GM23338 (cell line): ENCODE data around the gene PARP8. TPM values are rescaled to one million over a fixed set of nuclear protein-coding genes. Genes with fewer than 3 reads are reported as not detected.

Experiments used
- ATAC-seq: fragments of 200-7000 bp; cut with Tn5 transposase; 3 replicates; pipeline ENCODE4 v1.9.1; 2020
- DNase-seq: peaks from one replicate; pipeline ENCODE4 v3.0.0-alpha.2; 2015; ENCODE audit warnings: low spot score
- H2AFZ ChIP-seq: fragments of 200-600 bp; sonication (generic); 2 replicates; pipeline ENCODE4 v1.8.0; 2016; ENCODE audit warnings: antibody characterized with exemption, mild to moderate bottlenecking, moderate library complexity
- H3F3A ChIP-seq: fragments of 200-600 bp; sonication (generic); replicated peaks from 2 replicates; pipeline ENCODE4 v1.8.0; 2017; ENCODE audit warnings: antibody characterized with exemption, mixed run types, low read depth
- H3K27ac ChIP-seq: fragments of 200-600 bp; sonication (generic); 2 replicates; pipeline ENCODE4 v1.6.1; 2016; ENCODE audit warnings: low read depth
- H3K27me3 ChIP-seq: fragments of 200-600 bp; sonication (generic); 2 replicates; pipeline ENCODE4 v1.8.0; 2016; ENCODE audit warnings: mild to moderate bottlenecking, mixed run types, moderate library complexity; ENCODE audit not compliant: insufficient read depth
- H3K36me3 ChIP-seq: fragments of 200-600 bp; sonication (generic); 2 replicates; pipeline ENCODE4 v1.8.0; 2016; ENCODE audit warnings: mild to moderate bottlenecking; ENCODE audit not compliant: insufficient read depth
- H3K4me1 ChIP-seq: fragments of 200-600 bp; sonication (generic); 2 replicates; pipeline ENCODE4 v1.8.0; 2016; ENCODE audit warnings: mild to moderate bottlenecking, moderate library complexity; ENCODE audit not compliant: insufficient read depth
- H3K4me2 ChIP-seq: fragments of 200-600 bp; sonication (generic); 2 replicates; pipeline ENCODE4 v1.7.1; 2017; ENCODE audit warnings: mixed run types
- H3K4me3 ChIP-seq: fragments of 200-600 bp; sonication (generic); 2 replicates; pipeline ENCODE4 v1.6.1; 2016; ENCODE audit warnings: mixed run types
- H3K79me2 ChIP-seq: fragments of 200-600 bp; sonication (generic); replicated peaks from 2 replicates; pipeline ENCODE4 v1.8.0; 2017; ENCODE audit warnings: mild to moderate bottlenecking; ENCODE audit not compliant: insufficient read depth
- H3K9me2 ChIP-seq: fragments of 200-600 bp; sonication (generic); 2 replicates; pipeline ENCODE4 v1.8.0; 2017; ENCODE audit not compliant: insufficient read depth
- H4K20me1 ChIP-seq: fragments of 200-600 bp; sonication (generic); replicated peaks from 2 replicates; pipeline ENCODE4 v1.8.0; 2017; ENCODE audit warnings: mild to moderate bottlenecking; ENCODE audit not compliant: insufficient read depth
- H3K27ac Mint-ChIP-seq: 2 replicates; pipeline ENCODE4 v1.8.0; 2020; ENCODE audit warnings: inconsistent platforms, mild to moderate bottlenecking, moderate library complexity, mixed read lengths
- H3K27me3 Mint-ChIP-seq: 3 replicates; pipeline ENCODE4 v1.8.0; 2022; ENCODE audit warnings: low read depth, mild to moderate bottlenecking, moderate library complexity, mixed read lengths, inconsistent platforms; ENCODE audit not compliant: insufficient read depth, poor library complexity
- H3K36me3 Mint-ChIP-seq: 3 replicates; pipeline ENCODE4 v1.8.0; 2021; ENCODE audit warnings: low read depth, mild to moderate bottlenecking, inconsistent platforms, moderate library complexity, mixed read lengths
- H3K4me1 Mint-ChIP-seq: 3 replicates; pipeline ENCODE4 v1.8.0; 2020; ENCODE audit warnings: mild to moderate bottlenecking, inconsistent platforms, mixed read lengths
- H3K4me3 Mint-ChIP-seq: 3 replicates; pipeline ENCODE4 v1.8.0; 2021; ENCODE audit warnings: moderate library complexity, mild to moderate bottlenecking, inconsistent platforms, mixed read lengths
- H3K9me3 Mint-ChIP-seq: 3 replicates; pipeline ENCODE4 v1.8.0; 2020; ENCODE audit warnings: moderate library complexity, mild to moderate bottlenecking, inconsistent platforms, mixed read lengths
- CREB1 ChIP-seq: fragments of 250-450 bp; sonication (Bioruptor Pico); IDR thresholded peaks from 2 replicates; pipeline ENCODE4 v1.5.0; 2020; ENCODE audit warnings: low read depth, mild to moderate bottlenecking, moderate library complexity
- CTCF ChIP-seq, 2 experiments: fragments of 200-600 bp in 1 of 2; sonication (generic) in 1 of 2; conservative IDR thresholded peaks; 2 replicates each; pipeline versions ENCODE4 v1.5.1 to v1.6.1; 2016 to 2017; ENCODE audit warnings: antibody characterized with exemption in 2 of 2, low read depth in 2 of 2, mild to moderate bottlenecking in 2 of 2, moderate library complexity in 1 of 2
- ETS1 ChIP-seq: IDR thresholded peaks from 2 replicates; pipeline ENCODE4 v1.6.1; 2016; ENCODE audit warnings: antibody characterized with exemption
- EZH2 ChIP-seq: fragments of 200-600 bp; sonication (generic); IDR thresholded peaks from one replicate; pipeline ENCODE4 v1.8.0; 2017; ENCODE audit warnings: antibody characterized with exemption, mild to moderate bottlenecking, low read depth; ENCODE audit not compliant: unreplicated experiment
- EZH2phosphoT487 ChIP-seq: fragments of 200-600 bp; sonication (generic); IDR thresholded peaks from one replicate; pipeline ENCODE4 v1.8.1; 2018; ENCODE audit warnings: antibody characterized with exemption; ENCODE audit not compliant: unreplicated experiment
- JUNB ChIP-seq: IDR thresholded peaks from one replicate; pipeline ENCODE4 v1.6.1; 2016; ENCODE audit warnings: antibody characterized with exemption; ENCODE audit not compliant: unreplicated experiment
- POLR2AphosphoS5 ChIP-seq: IDR thresholded peaks from 2 replicates; pipeline ENCODE4 v1.6.1; 2016; ENCODE audit warnings: antibody characterized with exemption, low read depth
- REST ChIP-seq: IDR thresholded peaks from one replicate; pipeline ENCODE4 v1.6.1; 2018; ENCODE audit warnings: antibody characterized with exemption; ENCODE audit not compliant: unreplicated experiment
- ZNF114 ChIP-seq: fragments of 250-450 bp; sonication (Bioruptor Pico); IDR thresholded peaks from 2 replicates; pipeline ENCODE4 v1.5.0; 2020; ENCODE audit warnings: mild to moderate bottlenecking, moderate library complexity
- ZNF331 ChIP-seq: fragments of 250-450 bp; sonication (Bioruptor Pico); IDR thresholded peaks from 2 replicates; pipeline ENCODE4 v1.5.0; 2020; ENCODE audit warnings: low read depth, mild to moderate bottlenecking, moderate library complexity
- ZNF462 ChIP-seq: fragments of 250-450 bp; sonication (Bioruptor Pico); IDR thresholded peaks from 2 replicates; pipeline ENCODE4 v1.5.0; 2020; ENCODE audit warnings: mild to moderate bottlenecking, moderate library complexity
- polyA plus RNA-seq: library from polyadenylated mRNA; unstranded; fragments of >200 nt; fragmentation: Nextera tagmentation; extraction: Ambion mirVana; gene quantifications from 2 replicates; pipeline ENCODE4 v1.2.1, GENCODE V29; 2016
- total RNA-seq: library from RNA; depleted of rRNA; stranded (reverse); fragments of >200 nt; shearing (Covaris generic); gene quantifications from 2 replicates; pipeline ENCODE4 v1.2.3, GENCODE V29; 2014

The PARP8 gene
- total and polyA plus RNA-seq, 2 experiments from 2014 or later: 13.0 to 25.0 TPM

- Mint-ChIP-seq H3K36me3 (no peaks in the 10 kb centered on the region), H3K4me1 (peaks cover 5% of the 10 kb centered on the region; the same call in 1 of the 3 replicates), H3K4me3 (no peak overlapping the region), H3K27ac (no peak overlapping the region), H3K9me3 (no peaks in the 10 kb centered on the region), H3K27me3 (peaks cover 7% of the 10 kb centered on the region)
- Histone ChIP-seq H2AFZ (no peak overlapping the region), H3K4me2 (no peak overlapping the region), H3K4me1 (no peaks in the 10 kb centered on the region), H3K9me2 (peaks cover 3% of the 10 kb centered on the region; the same call in 1 of the 2 replicates), H3K27ac (no peak overlapping the region), H3K4me3 (no peak overlapping the region), H3K36me3 (no peaks in the 10 kb centered on the region), H3K79me2 (no peaks in the 10 kb centered on the region), H3K27me3 (no peaks in the 10 kb centered on the region), H4K20me1 (no peaks in the 10 kb centered on the region), H3F3A (no peaks in the 10 kb centered on the region)
- ATAC-seq (no peak), DNase-seq (no peak)
- TF ChIP-seq REST: no peak
- TF ChIP-seq POLR2AphosphoS5: no peak
- no peak for TF ChIP-seq ETS1
- no peak for TF ChIP-seq ZNF462 (CRISPR knock-in tag)
- no peak for TF ChIP-seq EZH2phosphoT487
- no peak for TF ChIP-seq EZH2
- no peak for TF ChIP-seq ZNF114 (CRISPR knock-in tag)
- no peak for TF ChIP-seq CTCF (conservative IDR thresholded peaks at IDR 0.05; ENCODE audit: low read depth in 2 of 2)
- TF ChIP-seq CREB1 (CRISPR knock-in tag): no peak
- no peak for TF ChIP-seq JUNB
- TF ChIP-seq ZNF331 (CRISPR knock-in tag): no peak
Observed at GRCh38 chr5:50887889-50888633, 221.6 kb downstream of the PARP8 start.
